ENCODE results near the gene HHATL. TPM values are rescaled to one million over a fixed set of nuclear protein-coding genes. Genes with fewer than 3 reads are reported as not detected.

HHATL gene
- polyA plus RNA-seq, 3 donors = not detected

DNA sequence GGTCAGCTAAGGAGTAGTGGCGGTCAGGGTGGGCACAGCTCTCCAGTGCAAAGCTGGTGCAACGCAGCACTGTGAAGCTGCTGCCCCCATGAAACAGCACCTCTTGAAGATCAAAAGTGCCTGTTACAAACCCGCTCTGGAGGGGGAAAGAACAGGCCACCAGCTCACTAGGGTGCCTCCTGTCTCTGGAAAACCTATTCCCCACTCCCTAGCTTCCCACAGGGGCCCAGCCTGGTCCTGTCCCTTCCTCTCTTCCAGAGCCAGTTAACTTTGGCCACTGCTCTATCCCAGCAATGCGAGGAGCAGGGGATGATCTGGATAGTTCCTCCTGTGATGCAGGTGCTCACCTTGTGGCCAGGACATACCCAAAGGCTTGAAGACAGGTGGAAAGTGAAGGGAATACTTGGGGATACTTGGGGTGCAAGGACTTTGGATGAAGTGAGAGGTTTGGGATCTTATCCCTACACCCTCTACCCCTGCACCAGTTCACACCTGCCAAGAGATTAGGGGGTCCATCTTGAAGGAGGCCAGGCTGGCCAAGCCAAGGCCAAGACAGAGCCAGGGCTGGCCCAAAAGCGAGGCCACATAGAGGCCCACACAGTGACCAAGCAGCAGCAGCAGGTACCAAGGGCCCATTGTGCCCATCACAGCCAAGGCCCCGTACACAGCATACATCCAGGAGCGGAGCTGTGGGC, 4.2 kb downstream of the HHATL start:
- H3K27me3 ChIP-seq (ENCODE audit: control insufficient read depth in 2 of 2, insufficient read depth in 2 of 2, low read length in 2 of 2) = no peaks in the 10 kb centered on the region
- 94% methylated on average over 6 of the region's 7 CpGs for WGBS (ENCODE audit: insufficient coverage)
- Mint-ChIP-seq H3K4me3 (no peak overlapping the region), H3K27ac (no peak overlapping the region), H3K4me1 (peaks cover 3% of the 10 kb centered on the region), H3K9me3 (no peaks in the 10 kb centered on the region), H3K27me3 (ENCODE audit: low read depth in 3 of 3) (peaks cover 6 to 13% (median 10%) of the 10 kb centered on the region in 3 donors), H3K36me3 (no peaks in the 10 kb centered on the region)
- TF ChIP-seq, protein P1, sequence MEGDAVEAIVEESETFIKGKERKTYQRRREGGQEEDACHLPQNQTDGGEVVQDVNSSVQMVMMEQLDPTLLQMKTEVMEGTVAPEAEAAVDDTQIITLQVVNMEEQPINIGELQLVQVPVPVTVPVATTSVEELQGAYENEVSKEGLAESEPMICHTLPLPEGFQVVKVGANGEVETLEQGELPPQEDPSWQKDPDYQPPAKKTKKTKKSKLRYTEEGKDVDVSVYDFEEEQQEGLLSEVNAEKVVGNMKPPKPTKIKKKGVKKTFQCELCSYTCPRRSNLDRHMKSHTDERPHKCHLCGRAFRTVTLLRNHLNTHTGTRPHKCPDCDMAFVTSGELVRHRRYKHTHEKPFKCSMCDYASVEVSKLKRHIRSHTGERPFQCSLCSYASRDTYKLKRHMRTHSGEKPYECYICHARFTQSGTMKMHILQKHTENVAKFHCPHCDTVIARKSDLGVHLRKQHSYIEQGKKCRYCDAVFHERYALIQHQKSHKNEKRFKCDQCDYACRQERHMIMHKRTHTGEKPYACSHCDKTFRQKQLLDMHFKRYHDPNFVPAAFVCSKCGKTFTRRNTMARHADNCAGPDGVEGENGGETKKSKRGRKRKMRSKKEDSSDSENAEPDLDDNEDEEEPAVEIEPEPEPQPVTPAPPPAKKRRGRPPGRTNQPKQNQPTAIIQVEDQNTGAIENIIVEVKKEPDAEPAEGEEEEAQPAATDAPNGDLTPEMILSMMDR (IDR thresholded peaks at IDR 0.05) = no peak
- H3K36me3 ChIP-seq (replicated peaks in 1 of 2; ENCODE audit: control insufficient read depth in 1 of 2, insufficient read depth in 2 of 2, low read length in 2 of 2) = no peaks in the 10 kb centered on the region
- no peaks in the 10 kb centered on the region for H3K9me3 ChIP-seq (replicated peaks in 1 of 2; ENCODE audit: control insufficient read depth in 1 of 2, insufficient read depth in 1 of 2, low read length in 2 of 2)
- H3K4me2 ChIP-seq (replicated peaks; ENCODE audit: extremely low read depth, low read length, poor library complexity, severe bottlenecking) = no peak overlapping the region
- no peaks in the 10 kb centered on the region for H3K4me1 ChIP-seq (ENCODE audit: control insufficient read depth in 1 of 2, insufficient read depth in 2 of 2, low read length in 2 of 2)
- no peak for DNase-seq
- H3K4me3 ChIP-seq (replicated peaks in 1 of 3; ENCODE audit: low read depth in 2 of 3, low read length in 3 of 3) = no peak overlapping the region
- no peaks in the 10 kb centered on the region for H3K79me2 ChIP-seq (ENCODE audit: insufficient read depth, low read length)
- intact Hi-C loops (cut with micrococcal nuclease) = no loop called here
- H3K9ac ChIP-seq (ENCODE audit: insufficient read depth, low read length, poor library complexity, severe bottlenecking) = no peak overlapping the region
- H2AFZ ChIP-seq (ENCODE audit: insufficient read depth, low read depth, low read length, poor library complexity, severe bottlenecking) = no peak overlapping the region
- no peaks in the 10 kb centered on the region for H4K20me1 ChIP-seq (ENCODE audit: insufficient read depth, low read length)
- H3K27ac ChIP-seq (ENCODE audit: low read depth in 1 of 2, low read length in 2 of 2) = no peak overlapping the region

DNA sequence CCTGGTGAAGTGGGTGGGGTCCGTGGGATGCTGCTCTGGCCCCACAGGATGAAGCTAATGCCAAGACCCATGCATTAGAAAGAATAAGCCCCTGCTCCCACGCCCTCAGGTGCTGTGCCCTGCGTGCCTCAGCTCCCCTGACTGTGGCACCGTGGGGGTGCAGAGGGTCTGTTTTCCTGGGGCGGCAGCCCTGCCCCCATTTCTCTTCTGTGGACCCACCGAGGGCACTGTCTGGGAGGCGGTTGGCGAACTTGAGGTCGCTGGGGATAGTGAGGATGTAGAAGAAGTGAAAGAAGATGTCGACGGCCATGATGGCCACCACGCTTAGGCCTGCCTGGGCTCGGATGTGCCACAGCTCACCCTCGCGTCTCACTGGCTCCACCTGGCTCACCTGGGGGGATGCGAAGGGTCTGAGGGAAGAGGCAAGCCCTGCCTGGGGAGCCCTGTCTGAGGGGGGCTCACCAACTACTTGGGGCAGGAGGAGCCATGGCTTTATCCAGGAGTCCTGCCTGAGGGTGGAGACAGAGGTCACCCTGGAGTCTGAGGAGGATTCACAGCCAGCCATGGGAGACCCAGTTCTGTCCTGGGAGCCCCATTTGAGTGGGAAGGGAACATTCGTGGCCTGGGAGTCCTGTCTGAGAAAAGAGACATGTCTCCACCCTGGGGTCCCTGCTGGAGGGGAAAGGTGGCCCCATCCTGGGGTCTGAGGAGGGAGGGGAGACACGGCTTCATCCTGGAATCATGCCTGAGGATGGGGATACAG, 5.1 kb downstream of the HHATL start:
- intact Hi-C loops (cut with micrococcal nuclease) = no loop called here

More for the DNA sequence above, 5.1 kb downstream of the HHATL start:
- Mint-ChIP-seq H3K36me3 (no peaks in the 10 kb centered on the region), H3K27me3 (ENCODE audit: low read depth in 3 of 3) (peaks cover 5 to 13% (median 7%) of the 10 kb centered on the region in 3 donors), H3K4me3 (no peak overlapping the region), H3K9me3 (no peaks in the 10 kb centered on the region), H3K4me1 (peaks cover 3% of the 10 kb centered on the region), H3K27ac (no peak overlapping the region)
- H2AFZ ChIP-seq (ENCODE audit: insufficient read depth, low read depth, low read length, poor library complexity, severe bottlenecking) = no peak overlapping the region
- no peaks in the 10 kb centered on the region for H3K9me3 ChIP-seq (replicated peaks in 1 of 2; ENCODE audit: control insufficient read depth in 1 of 2, insufficient read depth in 1 of 2, low read length in 2 of 2)
- H3K27me3 ChIP-seq (ENCODE audit: control insufficient read depth in 2 of 2, insufficient read depth in 2 of 2, low read length in 2 of 2) = no peaks in the 10 kb centered on the region
- no peak overlapping the region for H3K9ac ChIP-seq (ENCODE audit: insufficient read depth, low read length, poor library complexity, severe bottlenecking)
- WGBS (ENCODE audit: insufficient coverage) = 93% methylated on average over 17 of the region's 18 CpGs
- H3K27ac ChIP-seq (ENCODE audit: low read depth in 1 of 2, low read length in 2 of 2) = no peak overlapping the region
- H3K36me3 ChIP-seq (replicated peaks in 1 of 2; ENCODE audit: control insufficient read depth in 1 of 2, insufficient read depth in 2 of 2, low read length in 2 of 2) = no peaks in the 10 kb centered on the region
- H3K4me2 ChIP-seq (replicated peaks; ENCODE audit: extremely low read depth, low read length, poor library complexity, severe bottlenecking) = no peak overlapping the region
- no peak overlapping the region for H3K4me3 ChIP-seq (replicated peaks in 1 of 3; ENCODE audit: low read depth in 2 of 3, low read length in 3 of 3)
- TF ChIP-seq, protein P1 (IDR thresholded peaks at IDR 0.05) = no peak
- no peaks in the 10 kb centered on the region for H3K4me1 ChIP-seq (ENCODE audit: control insufficient read depth in 1 of 2, insufficient read depth in 2 of 2, low read length in 2 of 2)
- no peaks in the 10 kb centered on the region for H3K79me2 ChIP-seq (ENCODE audit: insufficient read depth, low read length)
- H4K20me1 ChIP-seq (ENCODE audit: insufficient read depth, low read length) = no peaks in the 10 kb centered on the region
- no peak for DNase-seq

All from CD14-positive monocyte (primary cell).